HEK293 (cell line): ENCODE results near the gene SLC38A3.

ENCODE experiments used
- ZNF157 ChIP-seq: fragments of 450-650 bp; formaldehyde crosslinking; IDR thresholded peaks from 2 replicates; pipeline ENCODE4 v1.5.1; 2016; ENCODE audit warnings: missing biosample characterization, missing genetic modification characterization
- ZSCAN16 ChIP-seq: fragments of 450-650 bp; formaldehyde crosslinking; IDR thresholded peaks from 2 replicates; pipeline ENCODE4 v1.5.1; 2016; ENCODE audit warnings: missing biosample characterization, missing genetic modification characterization
- TF ChIP-seq, protein P1 (sequence below): fragments of 450-650 bp; formaldehyde crosslinking; IDR thresholded peaks from 2 replicates; pipeline ENCODE4 v1.5.1; 2016; ENCODE audit warnings: missing biosample characterization, missing genetic modification characterization

DNA sequence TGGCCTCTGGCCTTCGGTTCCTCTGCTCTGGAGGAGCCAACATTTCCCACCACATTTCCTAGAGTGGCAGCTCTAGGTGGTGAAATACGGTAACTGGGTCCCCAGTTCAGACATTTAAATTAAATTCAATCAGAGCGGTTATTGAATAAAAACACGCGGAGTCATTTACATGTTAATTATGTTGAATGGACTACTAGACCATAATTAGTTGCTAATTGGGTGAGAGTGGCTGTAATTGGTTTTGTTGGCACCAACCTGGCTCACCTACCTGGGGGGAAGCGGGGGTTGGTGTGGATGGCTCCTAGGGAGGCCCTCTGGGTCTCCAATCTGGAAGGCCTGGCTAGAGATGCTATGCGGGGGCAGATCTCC is 37.2 kb upstream of the SLC38A3 start:
- TF ChIP-seq, protein P1, sequence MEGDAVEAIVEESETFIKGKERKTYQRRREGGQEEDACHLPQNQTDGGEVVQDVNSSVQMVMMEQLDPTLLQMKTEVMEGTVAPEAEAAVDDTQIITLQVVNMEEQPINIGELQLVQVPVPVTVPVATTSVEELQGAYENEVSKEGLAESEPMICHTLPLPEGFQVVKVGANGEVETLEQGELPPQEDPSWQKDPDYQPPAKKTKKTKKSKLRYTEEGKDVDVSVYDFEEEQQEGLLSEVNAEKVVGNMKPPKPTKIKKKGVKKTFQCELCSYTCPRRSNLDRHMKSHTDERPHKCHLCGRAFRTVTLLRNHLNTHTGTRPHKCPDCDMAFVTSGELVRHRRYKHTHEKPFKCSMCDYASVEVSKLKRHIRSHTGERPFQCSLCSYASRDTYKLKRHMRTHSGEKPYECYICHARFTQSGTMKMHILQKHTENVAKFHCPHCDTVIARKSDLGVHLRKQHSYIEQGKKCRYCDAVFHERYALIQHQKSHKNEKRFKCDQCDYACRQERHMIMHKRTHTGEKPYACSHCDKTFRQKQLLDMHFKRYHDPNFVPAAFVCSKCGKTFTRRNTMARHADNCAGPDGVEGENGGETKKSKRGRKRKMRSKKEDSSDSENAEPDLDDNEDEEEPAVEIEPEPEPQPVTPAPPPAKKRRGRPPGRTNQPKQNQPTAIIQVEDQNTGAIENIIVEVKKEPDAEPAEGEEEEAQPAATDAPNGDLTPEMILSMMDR (tag by site-specific recombination): no peak
- no peak for TF ChIP-seq ZNF157
- no peak for TF ChIP-seq ZSCAN16 (tag by site-specific recombination)
